Right atrium auricular region (tissue), 2 donors: Measurements from ENCODE around the gene GPD1. TPM values are rescaled to one million over a fixed set of nuclear protein-coding genes. Genes with fewer than 3 reads are reported as not detected.

ENCODE experiments used
- DNase-seq: peaks from one replicate; pipeline ENCODE4 v3.0.0-alpha.2; 2019; ENCODE audit warnings: low spot score
- H3K27ac ChIP-seq, 2 donors: fragments of 200-600 bp; sonication (generic); 1 replicate in 1 of 2; 2 replicates in 1 of 2; pipeline ENCODE4 v1.5.1; 2016 to 2019
- H3K27me3 ChIP-seq, 2 donors: fragments of 200-600 bp; sonication (generic); one replicate each; pipeline versions ENCODE4 v1.5.1 to v1.6.0; 2017 to 2019
- H3K36me3 ChIP-seq: fragments of 200-600 bp; sonication (generic); one replicate; pipeline ENCODE4 v1.5.1; 2016
- H3K4me1 ChIP-seq, 2 donors: fragments of 200-600 bp; sonication (generic); one replicate each; pipeline versions ENCODE4 v1.5.1 to v1.6.0; 2017 to 2019
- H3K4me3 ChIP-seq, 2 donors: fragments of 200-600 bp; sonication (generic); 1 replicate in 1 of 2; 2 replicates in 1 of 2; pipeline ENCODE4 v1.5.1; 2017 to 2019; ENCODE audit warnings: mild to moderate bottlenecking in 1 of 2, moderate library complexity in 1 of 2
- H3K9me3 ChIP-seq, 2 donors: fragments of 200-600 bp; sonication (generic); one replicate each; pipeline ENCODE4 v1.5.1; 2019
- CTCF ChIP-seq, 2 donors: fragments of 200-600 bp; sonication (generic); IDR thresholded peaks; one replicate each; pipeline ENCODE4 v1.5.1; 2019; ENCODE audit warnings: antibody characterized with exemption in 2 of 2
- total RNA-seq, 2 donors: library from RNA; depleted of rRNA; stranded (reverse); fragments of >200 nt; gene quantifications; one replicate each; pipeline ENCODE4 v1.1.0, GENCODE V29; 2016

GPD1 gene
- total RNA-seq: 10 to 100 TPM in 1 of 2 donors, 1 to 10 TPM in 1; 8.8 to 38.7 TPM

GRCh38 chr12:50103767-50104321 is at the start of gene GPD1:
GPD1 (plus strand) TSS chr12:50104008; CDS start chr12:50104051, 43 bp downstream.
- Histone ChIP-seq H3K36me3 (peaks cover 15% of the 10 kb centered on the region), H3K4me1 (peaks cover 0 to 29% of the 10 kb centered on the region in 2 donors), H3K27ac (peak within 1 kb of the TSS in 1 of 2 donors; percentile 19), H3K27me3 (no peaks in the 10 kb centered on the region), H3K4me3 (peak within 1 kb of the TSS; percentile 4 to 11), H3K9me3 (no peaks in the 10 kb centered on the region)
- no peak for DNase-seq
- no peak for TF ChIP-seq CTCF (IDR thresholded peaks at IDR 0.05)

DNA sequence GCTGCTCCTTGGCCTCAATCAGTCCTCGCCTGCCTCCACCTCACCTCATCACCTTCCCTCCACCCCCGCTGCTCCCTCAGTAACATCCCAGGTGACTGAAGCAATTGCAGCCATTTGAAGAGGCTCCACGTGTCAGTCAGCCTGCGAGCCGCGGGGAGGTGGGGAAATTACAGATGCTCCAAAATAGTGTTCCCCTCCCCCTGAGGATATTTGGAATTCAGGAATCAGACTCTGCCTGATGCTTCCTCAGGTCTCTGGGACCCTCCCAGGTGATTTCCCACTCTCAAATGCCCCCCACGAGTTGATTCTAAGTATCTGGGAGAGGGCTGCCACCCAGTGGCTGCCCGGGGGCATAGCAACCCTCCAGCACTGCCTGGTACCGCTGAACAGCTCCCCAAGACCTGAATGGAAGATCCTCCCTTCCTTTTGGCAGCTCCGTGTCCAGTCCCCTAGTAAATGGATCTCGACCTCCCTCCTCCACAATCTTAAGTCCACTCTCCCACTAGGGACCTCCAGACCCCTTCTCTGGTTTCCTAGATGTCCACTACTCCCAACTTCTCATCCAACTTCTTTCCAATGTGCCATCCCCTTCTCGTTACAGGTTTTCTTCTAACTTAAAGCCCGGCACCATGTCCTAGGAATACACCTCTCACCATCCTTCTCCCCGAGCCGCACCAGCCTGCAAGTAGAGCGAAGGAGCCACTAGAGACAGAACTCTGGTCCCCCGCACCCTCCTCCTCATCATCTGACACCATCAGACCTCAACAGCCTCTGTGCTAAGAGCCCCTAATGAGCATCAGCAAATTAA is 47.8 kb upstream of the GPD1 start:
- H3K4me1 ChIP-seq: peaks cover 0 to 20% of the 10 kb centered on the region in 2 donors
- H3K27me3 ChIP-seq: no peaks in the 10 kb centered on the region
- H3K9me3 ChIP-seq: no peaks in the 10 kb centered on the region
- no peaks in the 10 kb centered on the region for H3K36me3 ChIP-seq
- no peak for DNase-seq
- peak; percentile 92 to 98 for TF ChIP-seq CTCF (IDR thresholded peaks at IDR 0.05)
- H3K4me3 ChIP-seq: no peak overlapping the region
- H3K27ac ChIP-seq: no peak overlapping the region

DNA sequence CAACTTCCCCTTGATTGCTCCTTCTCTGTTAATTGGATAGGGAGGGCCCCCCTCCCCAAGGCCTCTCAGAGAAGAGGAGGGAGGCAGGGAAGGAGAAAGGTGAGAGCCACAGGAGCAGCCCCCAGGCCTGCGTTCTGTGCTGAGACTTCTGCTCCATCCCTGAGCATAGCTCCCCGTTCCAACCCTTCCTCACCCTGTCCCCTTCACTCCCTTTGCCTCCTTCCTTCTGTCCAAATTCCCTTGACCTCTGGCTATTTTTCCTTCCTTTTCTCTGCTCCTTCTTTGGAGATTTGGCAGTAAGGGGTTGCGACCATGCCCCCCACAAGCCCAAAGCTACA is 47.2 kb upstream of the GPD1 start:
- Histone ChIP-seq H3K4me3 (peak overlapping the region in 1 of 2 donors; percentile 66), H3K9me3 (no peaks in the 10 kb centered on the region), H3K36me3 (no peaks in the 10 kb centered on the region), H3K4me1 (peaks cover 0 to 18% of the 10 kb centered on the region in 2 donors), H3K27me3 (no peaks in the 10 kb centered on the region), H3K27ac (no peak overlapping the region)
- no peak for TF ChIP-seq CTCF (IDR thresholded peaks at IDR 0.05)
- DNase-seq: no peak

DNA sequence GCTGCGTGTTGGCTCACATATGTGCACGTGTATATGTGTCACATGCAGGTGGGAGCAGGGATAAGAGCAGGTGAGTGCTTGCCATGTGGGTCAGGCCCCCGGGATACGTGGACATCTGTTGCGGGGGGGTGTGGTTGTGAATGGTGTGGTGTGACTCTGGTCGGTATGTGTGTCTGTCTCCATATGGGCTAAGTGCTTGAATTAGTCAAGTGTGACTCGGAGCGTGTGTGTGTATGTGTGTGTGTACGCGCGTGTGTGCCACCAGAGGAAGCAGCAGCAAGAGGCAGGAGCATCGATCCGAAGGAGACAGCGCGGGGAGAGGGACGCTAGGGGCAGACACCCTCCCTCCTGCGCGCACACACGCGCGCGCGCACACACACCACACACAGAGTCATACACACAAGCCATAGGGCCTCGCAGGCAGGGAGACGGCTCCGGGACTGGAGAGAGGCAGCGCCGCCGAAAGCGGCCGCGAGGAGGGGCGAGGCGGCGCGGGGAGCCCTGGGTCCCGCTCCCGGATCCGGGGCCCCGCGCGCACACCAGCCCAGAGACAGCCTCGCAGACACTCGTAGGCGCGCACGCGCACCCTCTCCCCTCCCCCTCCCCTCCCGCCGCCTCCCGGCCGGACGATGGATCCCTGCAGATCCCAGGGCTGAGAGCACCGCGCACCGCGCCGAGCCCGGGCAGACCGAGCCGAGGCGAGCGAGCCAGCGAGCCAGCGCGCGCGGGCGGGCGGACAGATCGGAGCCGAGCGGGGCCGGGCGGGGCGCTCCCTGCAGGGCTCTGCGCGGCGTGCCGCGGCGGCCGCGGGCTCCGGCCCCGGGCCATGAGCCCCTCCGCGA is 46.6 kb upstream of the GPD1 start, which contains the start of gene ASIC1:
ASIC1 (plus strand) TSS at position 597 of the 842 bp plus-strand sequence. CDS start 1,171 bp downstream, outside the sequence.
- no peaks in the 10 kb centered on the region for H3K9me3 ChIP-seq
- DNase-seq: no peak
- peak within 1 kb of the TSS; percentile 9 to 46 for H3K27ac ChIP-seq
- H3K36me3 ChIP-seq: no peaks in the 10 kb centered on the region
- H3K27me3 ChIP-seq: no peaks in the 10 kb centered on the region
- peak in 1 of 2 donors; percentile 35 for TF ChIP-seq CTCF (IDR thresholded peaks at IDR 0.05)
- H3K4me3 ChIP-seq: peak within 1 kb of the TSS; percentile 41 to 66
- H3K4me1 ChIP-seq: peaks cover 0 to 18% of the 10 kb centered on the region in 2 donors

- Histone ChIP-seq H3K4me3 (peak overlapping the region; percentile 41 to 66), H3K9me3 (no peaks in the 10 kb centered on the region), H3K4me1 (peaks cover 0 to 24% of the 10 kb centered on the region in 2 donors), H3K36me3 (no peaks in the 10 kb centered on the region), H3K27me3 (no peaks in the 10 kb centered on the region), H3K27ac (no peak overlapping the region)
- TF ChIP-seq CTCF (IDR thresholded peaks at IDR 0.05): no peak
- no peak for DNase-seq
These were observed 45.7 kb upstream of the GPD1 start for GRCh38 chr12:50057896-50058670.
